Measurements from ENCODE around the gene MCFD2.

MCFD2 gene

DNA sequence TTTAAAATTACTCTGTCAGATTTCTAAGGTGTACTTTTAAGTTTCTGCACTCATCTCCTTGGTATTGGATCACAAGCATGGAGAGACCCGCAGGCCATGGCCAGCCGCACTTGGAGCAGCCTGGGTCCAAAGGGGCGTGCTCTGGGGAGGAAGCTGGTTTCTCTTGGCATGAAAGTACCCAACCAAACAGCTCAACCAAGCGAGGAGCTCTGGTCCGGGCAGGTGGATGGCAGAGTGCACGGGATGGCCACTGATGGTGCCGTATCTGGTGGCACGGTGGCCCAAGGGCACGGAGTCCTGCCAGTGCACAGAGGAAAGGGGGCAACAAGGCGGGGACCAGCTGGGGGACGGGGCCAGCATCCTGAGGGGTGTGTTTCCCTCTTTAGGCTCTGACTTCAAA, 32.2 kb upstream of the MCFD2 start:
- TF ChIP-seq ZNF274 (IDR thresholded peaks at IDR 0.05; ENCODE audit: low read depth, low read length), result no peak
- H3K4me3 ChIP-seq (ENCODE audit: low read length), result no peak overlapping the region

DNA sequence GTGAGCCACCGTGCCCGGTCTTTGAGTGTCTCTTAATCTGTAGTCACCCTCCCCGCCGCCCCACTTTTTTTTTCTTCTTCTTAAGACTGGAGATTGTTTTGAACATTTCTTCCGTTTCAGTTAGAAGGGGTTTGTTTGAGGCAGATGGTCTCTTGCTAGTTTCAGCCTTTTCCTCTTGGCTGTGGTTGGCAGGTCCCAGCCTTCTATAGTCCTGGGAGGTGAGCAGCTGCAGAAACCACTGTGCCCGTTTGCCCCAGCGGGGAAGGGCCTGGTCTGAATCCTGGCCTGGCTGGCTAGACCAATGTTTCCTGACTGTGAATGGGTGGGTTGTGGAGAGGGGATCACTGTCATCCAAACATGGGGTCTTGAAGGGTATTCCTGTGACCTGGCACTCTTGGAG, 30.1 kb upstream of the MCFD2 start:
- H3K4me3 ChIP-seq (ENCODE audit: low read length), result no peak overlapping the region; the same call in 1 of the 2 replicates

GRCh38 chr2:46943881-46944798, 28.5 kb upstream of the MCFD2 start:
- H3K4me3 ChIP-seq (ENCODE audit: low read length), result peak overlapping the region; percentile 90; the same call in 1 of the 2 replicates

More for the DNA sequence above, 30.1 kb upstream of the MCFD2 start:
- no peak for TF ChIP-seq ZNF274 (IDR thresholded peaks at IDR 0.05; ENCODE audit: low read depth, low read length)

DNA sequence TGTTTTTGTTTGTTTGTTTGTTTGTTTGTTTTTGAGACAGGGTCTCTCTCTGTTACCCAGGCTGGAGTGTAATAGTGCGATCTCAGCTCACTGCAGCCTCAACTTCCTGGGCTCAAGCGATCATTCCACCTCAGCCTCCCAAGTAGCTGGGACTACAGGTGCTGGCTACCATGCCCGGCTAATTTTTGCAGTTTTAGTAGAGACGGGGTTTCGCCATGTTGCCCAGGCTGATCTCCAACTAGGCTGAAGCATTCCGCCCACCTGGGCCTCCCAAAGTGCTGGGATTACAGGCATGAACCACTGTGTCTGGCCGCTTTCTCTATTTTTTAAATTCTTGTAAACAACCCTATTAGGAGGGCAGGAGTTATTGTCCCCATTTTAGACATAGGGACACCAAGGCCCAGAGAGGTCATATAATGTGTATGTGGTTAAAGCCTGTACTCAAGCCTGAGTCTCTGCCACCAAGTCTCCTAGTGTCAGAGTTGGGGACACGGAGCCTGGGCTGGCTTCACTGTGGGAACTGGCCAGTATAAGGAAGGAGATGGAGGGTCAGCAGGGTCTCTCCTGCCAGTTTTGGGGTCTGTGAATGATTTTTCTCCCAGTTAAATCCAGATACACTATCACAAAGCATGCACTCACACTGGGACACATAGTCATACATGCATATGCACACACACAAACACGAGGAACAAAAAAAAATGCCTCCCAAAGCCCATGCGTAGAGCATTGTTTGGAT, 27.5 kb upstream of the MCFD2 start:
- peak overlapping the region; percentile 90 for H3K4me3 ChIP-seq (ENCODE audit: low read length)

More at GRCh38 chr2:46943881-46944798, 28.5 kb upstream of the MCFD2 start:
- TF ChIP-seq ZNF274 (IDR thresholded peaks at IDR 0.05; ENCODE audit: low read depth, low read length), result no peak

DNA sequence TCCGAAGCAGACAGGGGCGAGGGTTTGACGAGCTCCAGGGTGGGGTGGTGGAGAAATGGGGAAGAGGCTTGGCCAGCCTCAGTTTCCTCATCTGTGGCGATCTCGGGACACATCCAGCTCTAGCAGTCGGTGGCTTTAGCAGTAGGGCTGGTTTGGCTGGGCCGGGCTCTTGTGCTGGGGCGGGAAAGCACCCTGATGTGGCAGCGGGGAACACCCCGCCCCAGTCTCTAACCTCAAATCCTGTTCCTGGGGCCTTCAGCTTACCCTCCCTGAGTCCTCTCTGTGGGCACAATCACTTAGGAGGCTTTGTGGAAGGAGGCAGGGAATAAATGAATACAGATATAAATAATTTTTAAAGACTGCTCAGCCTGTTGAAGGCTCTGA, 26.5 kb upstream of the MCFD2 start:
- TF ChIP-seq ZNF274 (IDR thresholded peaks at IDR 0.05; ENCODE audit: low read depth, low read length), result no peak
- peak overlapping the region; percentile 90 for H3K4me3 ChIP-seq (ENCODE audit: low read length)

More for the DNA sequence above, 27.5 kb upstream of the MCFD2 start:
- no peak for TF ChIP-seq ZNF274 (IDR thresholded peaks at IDR 0.05; ENCODE audit: low read depth, low read length)

GRCh38 chr2:46939626-46940359, 24.2 kb upstream of the MCFD2 start:
- H3K4me3 ChIP-seq (ENCODE audit: low read length), result peak overlapping the region; percentile 77; the same call in 1 of the 2 replicates

GRCh38 chr2:46937471-46937901, 21.9 kb upstream of the MCFD2 start:
- no peak for TF ChIP-seq ZNF274 (IDR thresholded peaks at IDR 0.05; ENCODE audit: low read depth, low read length)
- H3K4me3 ChIP-seq (ENCODE audit: low read length), result no peak overlapping the region

More at GRCh38 chr2:46939626-46940359, 24.2 kb upstream of the MCFD2 start:
- no peak for TF ChIP-seq ZNF274 (IDR thresholded peaks at IDR 0.05; ENCODE audit: low read depth, low read length)

GRCh38 chr2:46936566-46936965, 21.0 kb upstream of the MCFD2 start:
- no peak for TF ChIP-seq ZNF274 (IDR thresholded peaks at IDR 0.05; ENCODE audit: low read depth, low read length)
- no peak overlapping the region for H3K4me3 ChIP-seq (ENCODE audit: low read length)

GRCh38 chr2:46935071-46935470, 19.5 kb upstream of the MCFD2 start:
- TF ChIP-seq ZNF274 (IDR thresholded peaks at IDR 0.05; ENCODE audit: low read depth, low read length), result no peak

GRCh38 chr2:46929612-46930011, 14.0 kb upstream of the MCFD2 start:
- H3K4me3 ChIP-seq (ENCODE audit: low read length), result no peak overlapping the region
- no peak for TF ChIP-seq ZNF274 (IDR thresholded peaks at IDR 0.05; ENCODE audit: low read depth, low read length)

More at GRCh38 chr2:46935071-46935470, 19.5 kb upstream of the MCFD2 start:
- no peak overlapping the region for H3K4me3 ChIP-seq (ENCODE audit: low read length)

DNA sequence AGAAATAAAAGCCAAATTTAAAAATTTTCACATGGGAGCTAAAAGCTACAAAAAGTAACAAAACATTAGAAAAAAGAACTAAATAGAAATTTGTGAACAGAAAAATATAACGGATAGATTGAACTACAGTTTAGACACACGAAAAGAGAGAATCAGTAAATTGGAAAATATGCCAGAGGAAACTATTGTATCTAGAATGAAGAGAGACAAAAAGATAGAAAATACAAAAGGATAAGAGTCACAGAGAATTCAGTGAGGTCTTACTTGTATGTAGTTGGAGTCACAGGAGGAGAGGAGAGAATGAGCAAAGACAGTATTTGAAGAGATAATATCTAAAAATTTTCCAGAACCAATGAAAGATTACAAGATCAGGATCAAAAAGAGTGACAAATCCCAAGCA, 11.3 kb upstream of the MCFD2 start:
- TF ChIP-seq ZNF274 (IDR thresholded peaks at IDR 0.05; ENCODE audit: low read depth, low read length), result no peak
- H3K4me3 ChIP-seq (ENCODE audit: low read length), result no peak overlapping the region

DNA sequence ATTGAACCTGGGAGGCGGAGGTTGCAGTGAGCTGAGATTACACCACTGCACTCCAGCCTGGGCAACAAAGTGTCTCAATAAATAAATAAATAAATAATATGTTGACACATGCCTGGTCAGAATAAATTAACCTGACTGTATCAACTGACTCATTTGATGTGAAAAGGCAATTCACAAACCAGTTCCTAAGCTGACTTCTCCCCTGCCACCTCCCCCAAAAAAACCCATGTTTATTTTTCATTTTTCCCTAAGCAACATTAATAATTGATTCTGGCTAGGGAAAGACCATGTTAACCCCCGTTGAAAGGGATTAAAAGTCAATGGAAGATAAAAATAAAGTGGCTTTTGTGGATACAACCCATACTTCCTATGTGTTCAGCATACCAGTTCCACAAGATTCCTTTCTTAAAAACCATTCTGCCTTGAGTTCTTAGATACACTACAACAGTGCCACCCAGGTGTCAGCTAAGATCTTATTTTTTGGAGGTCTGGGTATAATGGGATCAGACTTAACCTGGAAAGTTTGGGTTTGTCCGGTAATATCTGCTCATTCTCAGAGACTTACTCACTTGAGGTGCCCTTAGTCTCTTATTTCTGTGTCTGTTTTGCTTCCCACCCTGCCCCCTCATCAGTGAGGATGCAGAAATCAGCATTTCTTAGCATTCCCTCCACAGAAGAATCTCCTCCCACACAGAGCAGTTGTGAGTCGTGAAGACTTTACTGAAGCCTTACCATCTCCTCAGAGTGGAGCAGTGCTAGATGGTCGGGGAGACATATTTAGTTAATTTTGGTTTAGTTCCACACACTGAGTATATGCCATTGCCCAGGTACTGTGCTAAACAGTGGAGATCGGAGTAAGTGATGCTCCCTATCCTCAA, 10.1 kb upstream of the MCFD2 start:
- H3K4me3 ChIP-seq (ENCODE audit: low read length), result no peak overlapping the region
- no peak for TF ChIP-seq ZNF274 (IDR thresholded peaks at IDR 0.05; ENCODE audit: low read depth, low read length)

- no peak for TF ChIP-seq ZNF274 (IDR thresholded peaks at IDR 0.05; ENCODE audit: low read depth, low read length)
Measured at GRCh38 chr2:46924608-46925007, 9.0 kb upstream of the MCFD2 start.

More at GRCh38 chr2:46924608-46925007, 9.0 kb upstream of the MCFD2 start:
- H3K4me3 ChIP-seq (ENCODE audit: low read length), result no peak overlapping the region
